GM10266 (cell line): ENCODE data around the gene AP3M1.

ENCODE experiments used
- DNase-seq: peaks from one replicate; pipeline ENCODE4 v3.0.0; 2012; ENCODE audit errors: extremely low spot score
- TF ChIP-seq, protein P1 (sequence below): IDR thresholded peaks from 2 replicates; pipeline ENCODE4 v1.5.1; 2012; ENCODE audit warnings: mild to moderate bottlenecking, low read depth; ENCODE audit not compliant: control insufficient read depth, insufficient read depth; ENCODE audit errors: missing control alignments

The AP3M1 gene

DNA sequence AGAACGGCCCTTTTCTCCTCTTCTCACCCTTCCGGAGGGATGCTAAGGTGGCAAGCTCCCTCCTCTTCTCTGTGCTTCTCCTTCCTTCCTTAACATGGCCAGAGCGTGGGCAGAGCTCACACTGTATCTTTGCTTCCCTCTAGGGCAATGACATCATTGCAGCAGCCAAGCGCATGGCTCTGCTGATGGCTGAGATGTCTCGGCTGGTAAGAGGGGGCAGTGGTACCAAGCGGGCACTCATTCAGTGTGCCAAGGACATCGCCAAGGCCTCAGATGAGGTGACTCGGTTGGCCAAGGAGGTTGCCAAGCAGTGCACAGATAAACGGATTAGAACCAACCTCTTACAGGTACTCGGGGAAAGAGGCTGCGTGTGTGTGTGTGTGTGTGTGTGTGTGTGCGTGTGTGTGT, 36.6 kb downstream of the AP3M1 start:
- DNase-seq, result no peak
- TF ChIP-seq, protein P1, sequence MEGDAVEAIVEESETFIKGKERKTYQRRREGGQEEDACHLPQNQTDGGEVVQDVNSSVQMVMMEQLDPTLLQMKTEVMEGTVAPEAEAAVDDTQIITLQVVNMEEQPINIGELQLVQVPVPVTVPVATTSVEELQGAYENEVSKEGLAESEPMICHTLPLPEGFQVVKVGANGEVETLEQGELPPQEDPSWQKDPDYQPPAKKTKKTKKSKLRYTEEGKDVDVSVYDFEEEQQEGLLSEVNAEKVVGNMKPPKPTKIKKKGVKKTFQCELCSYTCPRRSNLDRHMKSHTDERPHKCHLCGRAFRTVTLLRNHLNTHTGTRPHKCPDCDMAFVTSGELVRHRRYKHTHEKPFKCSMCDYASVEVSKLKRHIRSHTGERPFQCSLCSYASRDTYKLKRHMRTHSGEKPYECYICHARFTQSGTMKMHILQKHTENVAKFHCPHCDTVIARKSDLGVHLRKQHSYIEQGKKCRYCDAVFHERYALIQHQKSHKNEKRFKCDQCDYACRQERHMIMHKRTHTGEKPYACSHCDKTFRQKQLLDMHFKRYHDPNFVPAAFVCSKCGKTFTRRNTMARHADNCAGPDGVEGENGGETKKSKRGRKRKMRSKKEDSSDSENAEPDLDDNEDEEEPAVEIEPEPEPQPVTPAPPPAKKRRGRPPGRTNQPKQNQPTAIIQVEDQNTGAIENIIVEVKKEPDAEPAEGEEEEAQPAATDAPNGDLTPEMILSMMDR, result no peak

DNA sequence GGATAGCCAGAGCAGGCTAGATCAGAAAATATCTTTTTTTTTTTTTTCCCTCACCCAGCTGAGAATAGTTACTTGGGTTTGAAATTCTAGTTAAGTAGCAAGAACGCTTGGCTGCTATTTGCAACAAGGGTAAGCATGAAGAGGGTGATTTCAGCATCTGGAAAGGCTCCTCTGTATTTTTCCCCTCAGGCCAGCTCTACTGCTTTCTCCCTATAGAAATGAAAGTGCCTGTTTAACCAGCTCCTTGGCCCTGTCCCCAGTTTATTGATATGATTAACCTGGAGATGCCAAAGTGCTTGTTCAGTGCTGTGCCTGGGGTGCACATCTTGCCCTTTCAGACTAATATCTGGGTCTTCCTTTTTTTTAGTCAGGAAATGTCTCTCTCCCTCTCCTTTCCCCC, 37.1 kb downstream of the AP3M1 start:
- TF ChIP-seq, protein P1, result no peak
- DNase-seq, result no peak

DNA sequence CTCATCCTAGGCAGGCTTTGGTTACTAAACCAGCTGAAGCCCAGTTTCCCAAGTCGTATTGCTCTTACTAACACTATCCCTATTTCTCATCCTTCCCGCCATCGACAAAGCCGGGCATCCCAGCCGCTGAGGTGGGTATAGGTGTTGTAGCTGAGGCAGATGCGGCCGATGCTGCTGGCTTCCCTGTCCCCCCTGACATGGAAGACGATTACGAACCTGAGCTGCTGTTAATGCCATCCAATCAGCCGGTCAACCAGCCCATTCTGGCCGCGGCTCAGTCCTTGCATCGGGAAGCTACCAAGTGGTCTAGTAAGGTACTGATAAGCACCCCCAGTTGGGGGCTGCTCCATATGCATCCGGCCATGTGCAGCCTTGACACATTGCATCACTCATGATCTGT, 38.8 kb downstream of the AP3M1 start:
- TF ChIP-seq, protein P1, result no peak
- DNase-seq, result no peak

GRCh38 chr10:74110120-74110519, 40.5 kb downstream of the AP3M1 start:
- no peak for DNase-seq
- TF ChIP-seq, protein P1, result no peak

- DNase-seq, result no peak
- TF ChIP-seq, protein P1, result no peak
These were observed 41.2 kb downstream of the AP3M1 start for GRCh38 chr10:74109452-74109851.

GRCh38 chr10:74107391-74107790, 43.2 kb downstream of the AP3M1 start:
- TF ChIP-seq, protein P1, result no peak
- no peak for DNase-seq

DNA sequence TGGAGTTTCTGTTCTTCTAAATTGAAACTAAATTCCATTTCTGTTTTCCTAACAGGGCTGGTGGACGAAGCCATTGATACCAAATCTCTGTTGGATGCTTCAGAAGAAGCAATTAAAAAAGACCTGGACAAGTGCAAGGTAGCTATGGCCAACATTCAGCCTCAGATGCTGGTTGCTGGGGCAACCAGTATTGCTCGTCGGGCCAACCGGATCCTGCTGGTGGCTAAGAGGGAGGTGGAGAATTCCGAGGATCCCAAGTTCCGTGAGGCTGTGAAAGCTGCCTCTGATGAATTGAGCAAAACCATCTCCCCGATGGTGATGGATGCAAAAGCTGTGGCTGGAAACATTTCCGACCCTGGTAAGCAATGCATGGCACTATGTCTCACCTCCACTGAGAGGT, 45.6 kb downstream of the AP3M1 start:
- TF ChIP-seq, protein P1, result no peak

More for the DNA sequence above, 45.6 kb downstream of the AP3M1 start:
- DNase-seq, result no peak
